Measurements from ENCODE around the gene MYO7A. TPM values are rescaled to one million over a fixed set of nuclear protein-coding genes. Genes with fewer than 3 reads are reported as not detected.

The MYO7A gene
- total RNA-seq, 2 experiments from 2014 or later: not detected

GRCh38 chr11:77115181-77115611, 12.8 kb upstream of the MYO7A start:
- Mint-ChIP-seq H3K4me1 (ENCODE audit: low read depth) (peaks cover 4% of the 10 kb centered on the region), H3K4me3 (no peak overlapping the region), H3K27me3 (ENCODE audit: low read depth) (no peaks in the 10 kb centered on the region), H3K36me3 (ENCODE audit: low read depth) (no peaks in the 10 kb centered on the region), H3K27ac (no peak overlapping the region), H3K9me3 (ENCODE audit: insufficient read depth) (no peaks in the 10 kb centered on the region)
- CTCF ChIA-PET: interaction anchor here (1.0 to 6.9 kb wide), 5 partner anchors 9 to 195 kb away, joined by 3 to 29 read pairs (median 7); partner anchors contain the start of gene MYO7A
- POLR2A ChIA-PET: no interaction called here
- DNase-seq: no peak
- no peak for ATAC-seq

GRCh38 chr11:77115956-77116355, 12.1 kb upstream of the MYO7A start:
- Mint-ChIP-seq H3K27ac (no peak overlapping the region), H3K9me3 (ENCODE audit: insufficient read depth) (no peaks in the 10 kb centered on the region), H3K27me3 (ENCODE audit: low read depth) (no peaks in the 10 kb centered on the region), H3K4me1 (ENCODE audit: low read depth) (peaks cover 7% of the 10 kb centered on the region), H3K4me3 (no peak overlapping the region), H3K36me3 (ENCODE audit: low read depth) (no peaks in the 10 kb centered on the region)
- ATAC-seq: no peak
- no peak for DNase-seq
- ChIA-PET CTCF (interaction anchor here (1.7 to 6.9 kb wide), 3 partner anchors 11 to 196 kb away, joined by 7 to 29 read pairs (median 19); partner anchors contain the start of gene MYO7A), POLR2A (no interaction called here)

- ATAC-seq (no peak), DNase-seq (no peak)
- ChIA-PET POLR2A (no interaction called here), CTCF (interaction anchor here (0.9 kb wide), 1 partner anchor 70 kb away, joined by 6 read pairs; no protein-coding TSS in a partner anchor)
- H3K36me3 Mint-ChIP-seq (ENCODE audit: low read depth): no peaks in the 10 kb centered on the region
- H3K9me3 Mint-ChIP-seq (ENCODE audit: insufficient read depth): no peaks in the 10 kb centered on the region
- no peak overlapping the region for H3K27ac Mint-ChIP-seq
- no peaks in the 10 kb centered on the region for H3K27me3 Mint-ChIP-seq (ENCODE audit: low read depth)
- no peak overlapping the region for H3K4me3 Mint-ChIP-seq
- peaks cover 10% of the 10 kb centered on the region for H3K4me1 Mint-ChIP-seq (ENCODE audit: low read depth)
Observed at GRCh38 chr11:77117492-77117891, 10.6 kb upstream of the MYO7A start.

GRCh38 chr11:77118086-77118485, 10.0 kb upstream of the MYO7A start:
- Mint-ChIP-seq H3K4me1 (ENCODE audit: low read depth) (peaks cover 10% of the 10 kb centered on the region), H3K4me3 (no peak overlapping the region), H3K27me3 (ENCODE audit: low read depth) (no peaks in the 10 kb centered on the region), H3K27ac (no peak overlapping the region), H3K9me3 (ENCODE audit: insufficient read depth) (no peaks in the 10 kb centered on the region), H3K36me3 (ENCODE audit: low read depth) (no peaks in the 10 kb centered on the region)
- ATAC-seq: no peak
- ChIA-PET POLR2A (no interaction called here), CTCF (interaction anchor here (1.6 kb wide), 1 partner anchor 9 kb away, joined by 4 read pairs; no protein-coding TSS in a partner anchor)
- DNase-seq: no peak

- no peak overlapping the region for H3K27ac Mint-ChIP-seq
- CTCF ChIA-PET: interaction anchor here (1.6 kb wide), 1 partner anchor 8 kb away, joined by 4 read pairs; no protein-coding TSS in a partner anchor
- no peaks in the 10 kb centered on the region for H3K36me3 Mint-ChIP-seq (ENCODE audit: low read depth)
- POLR2A ChIA-PET: no interaction called here
- no peaks in the 10 kb centered on the region for H3K9me3 Mint-ChIP-seq (ENCODE audit: insufficient read depth)
- no peak overlapping the region for H3K4me3 Mint-ChIP-seq
- no peaks in the 10 kb centered on the region for H3K27me3 Mint-ChIP-seq (ENCODE audit: low read depth)
- DNase-seq (no peak), ATAC-seq (no peak)
- peaks cover 10% of the 10 kb centered on the region for H3K4me1 Mint-ChIP-seq (ENCODE audit: low read depth)
Observed at GRCh38 chr11:77118971-77119370, 9.1 kb upstream of the MYO7A start.

- H3K27me3 Mint-ChIP-seq (ENCODE audit: low read depth): no peaks in the 10 kb centered on the region
- ChIA-PET POLR2A (no interaction called here), CTCF (interaction anchor here (1.6 kb wide), 1 partner anchor 8 kb away, joined by 4 read pairs; no protein-coding TSS in a partner anchor)
- H3K4me1 Mint-ChIP-seq (ENCODE audit: low read depth): peaks cover 10% of the 10 kb centered on the region
- DNase-seq (no peak), ATAC-seq (no peak)
- H3K9me3 Mint-ChIP-seq (ENCODE audit: insufficient read depth): no peaks in the 10 kb centered on the region
- H3K4me3 Mint-ChIP-seq: no peak overlapping the region
- H3K27ac Mint-ChIP-seq: no peak overlapping the region
- no peaks in the 10 kb centered on the region for H3K36me3 Mint-ChIP-seq (ENCODE audit: low read depth)
Observed at GRCh38 chr11:77119531-77119936, 8.5 kb upstream of the MYO7A start.

- H3K36me3 Mint-ChIP-seq (ENCODE audit: low read depth): no peaks in the 10 kb centered on the region
- CTCF ChIA-PET: interaction anchor here (0.9 to 1.2 kb wide), 2 partner anchors 67 to 73 kb away, joined by 3 to 4 read pairs; no protein-coding TSS in a partner anchor
- no peak for ATAC-seq
Observed at GRCh38 chr11:77120571-77120970, 7.5 kb upstream of the MYO7A start.

GRCh38 chr11:77121096-77121640, 6.9 kb upstream of the MYO7A start:
- H3K27ac Mint-ChIP-seq: no peak overlapping the region
- no peak overlapping the region for H3K4me3 Mint-ChIP-seq
- DNase-seq (no peak), ATAC-seq (peak; percentile 28)
- POLR2A ChIA-PET: no interaction called here
- H3K27me3 Mint-ChIP-seq (ENCODE audit: low read depth): no peaks in the 10 kb centered on the region
- H3K4me1 Mint-ChIP-seq (ENCODE audit: low read depth): peaks cover 11% of the 10 kb centered on the region
- no peaks in the 10 kb centered on the region for H3K9me3 Mint-ChIP-seq (ENCODE audit: insufficient read depth)
- CTCF ChIA-PET: interaction anchor here (0.9 to 1.2 kb wide), 3 partner anchors 30 to 74 kb away, joined by 3 to 5 read pairs (median 4); no protein-coding TSS in a partner anchor
- H3K36me3 Mint-ChIP-seq (ENCODE audit: low read depth): no peaks in the 10 kb centered on the region

More at GRCh38 chr11:77120571-77120970, 7.5 kb upstream of the MYO7A start:
- no peak for DNase-seq
- Mint-ChIP-seq H3K9me3 (ENCODE audit: insufficient read depth) (no peaks in the 10 kb centered on the region), H3K4me3 (no peak overlapping the region), H3K4me1 (ENCODE audit: low read depth) (peaks cover 10% of the 10 kb centered on the region), H3K27me3 (ENCODE audit: low read depth) (no peaks in the 10 kb centered on the region), H3K27ac (no peak overlapping the region)
- POLR2A ChIA-PET: no interaction called here

GRCh38 chr11:77121876-77122575, 6.0 kb upstream of the MYO7A start:
- Mint-ChIP-seq H3K27ac (no peak overlapping the region), H3K4me1 (ENCODE audit: low read depth) (peaks cover 10% of the 10 kb centered on the region), H3K9me3 (ENCODE audit: insufficient read depth) (no peaks in the 10 kb centered on the region), H3K4me3 (no peak overlapping the region), H3K36me3 (ENCODE audit: low read depth) (no peaks in the 10 kb centered on the region), H3K27me3 (ENCODE audit: low read depth) (no peaks in the 10 kb centered on the region)
- ChIA-PET POLR2A (no interaction called here), CTCF (interaction anchor here (1.2 to 2.2 kb wide), 3 partner anchors 30 to 75 kb away, joined by 3 to 9 read pairs (median 5); no protein-coding TSS in a partner anchor)
- DNase-seq: no peak
- ATAC-seq: no peak

GRCh38 chr11:77122576-77123212, 5.4 kb upstream of the MYO7A start:
- ChIA-PET CTCF (interaction anchor here (1.0 to 2.2 kb wide), 2 partner anchors 30 to 65 kb away, joined by 4 to 9 read pairs; no protein-coding TSS in a partner anchor), POLR2A (no interaction called here)
- no peaks in the 10 kb centered on the region for H3K9me3 Mint-ChIP-seq (ENCODE audit: insufficient read depth)
- H3K36me3 Mint-ChIP-seq (ENCODE audit: low read depth): no peaks in the 10 kb centered on the region
- no peak overlapping the region for H3K4me3 Mint-ChIP-seq
- DNase-seq (no peak), ATAC-seq (no peak)
- H3K27ac Mint-ChIP-seq: no peak overlapping the region
- peaks cover 14% of the 10 kb centered on the region for H3K4me1 Mint-ChIP-seq (ENCODE audit: low read depth)
- peaks cover 3% of the 10 kb centered on the region for H3K27me3 Mint-ChIP-seq (ENCODE audit: low read depth)

GRCh38 chr11:77123591-77123990, 4.5 kb upstream of the MYO7A start:
- no peaks in the 10 kb centered on the region for H3K9me3 Mint-ChIP-seq (ENCODE audit: insufficient read depth)
- no peaks in the 10 kb centered on the region for H3K36me3 Mint-ChIP-seq (ENCODE audit: low read depth)
- ATAC-seq: no peak
- H3K4me3 Mint-ChIP-seq: no peak overlapping the region
- peaks cover 8% of the 10 kb centered on the region for H3K27me3 Mint-ChIP-seq (ENCODE audit: low read depth)
- H3K27ac Mint-ChIP-seq: no peak overlapping the region
- peaks cover 18% of the 10 kb centered on the region for H3K4me1 Mint-ChIP-seq (ENCODE audit: low read depth)
- ChIA-PET CTCF (interaction anchor here (1.0 to 2.2 kb wide), 2 partner anchors 31 to 64 kb away, joined by 4 to 9 read pairs; no protein-coding TSS in a partner anchor), POLR2A (no interaction called here)
- no peak for DNase-seq

GRCh38 chr11:77124041-77124440, 4.0 kb upstream of the MYO7A start:
- no peak overlapping the region for H3K27ac Mint-ChIP-seq
- CTCF ChIA-PET: no interaction called here
- H3K9me3 Mint-ChIP-seq (ENCODE audit: insufficient read depth): no peaks in the 10 kb centered on the region
- ATAC-seq: no peak
- peaks cover 8% of the 10 kb centered on the region for H3K27me3 Mint-ChIP-seq (ENCODE audit: low read depth)
- POLR2A ChIA-PET: no interaction called here
- H3K4me1 Mint-ChIP-seq (ENCODE audit: low read depth): peaks cover 18% of the 10 kb centered on the region
- H3K36me3 Mint-ChIP-seq (ENCODE audit: low read depth): no peaks in the 10 kb centered on the region
- no peak for DNase-seq
- no peak overlapping the region for H3K4me3 Mint-ChIP-seq

All from activated CD8-positive, alpha-beta T cell treated with anti-CD3 and anti-CD28 coated beads, Interleukin-2, amount 10 ng/mL, durations not matched to agents 7 days and 5 days (primary cell).